AG09309 (cell line): Measurements from ENCODE around the gene PAQR7.

Experiments used
- DNase-seq: peaks from one replicate; pipeline ENCODE4 v3.0.0-alpha.2; 2010; ENCODE audit warnings: low read depth
- H3K4me3 ChIP-seq: 2 replicates; pipeline ENCODE4 v1.5.1; 2011; ENCODE audit warnings: mild to moderate bottlenecking, low read depth, low read length, moderate library complexity; ENCODE audit not compliant: control insufficient read depth
- TF ChIP-seq, protein P1 (sequence below): IDR thresholded peaks from 2 replicates; pipeline ENCODE4 v1.5.1; 2011; ENCODE audit warnings: mild to moderate bottlenecking, low read depth, low read length, inconsistent platforms; ENCODE audit not compliant: insufficient read depth, control insufficient read depth; ENCODE audit errors: missing control alignments

Gene PAQR7

DNA sequence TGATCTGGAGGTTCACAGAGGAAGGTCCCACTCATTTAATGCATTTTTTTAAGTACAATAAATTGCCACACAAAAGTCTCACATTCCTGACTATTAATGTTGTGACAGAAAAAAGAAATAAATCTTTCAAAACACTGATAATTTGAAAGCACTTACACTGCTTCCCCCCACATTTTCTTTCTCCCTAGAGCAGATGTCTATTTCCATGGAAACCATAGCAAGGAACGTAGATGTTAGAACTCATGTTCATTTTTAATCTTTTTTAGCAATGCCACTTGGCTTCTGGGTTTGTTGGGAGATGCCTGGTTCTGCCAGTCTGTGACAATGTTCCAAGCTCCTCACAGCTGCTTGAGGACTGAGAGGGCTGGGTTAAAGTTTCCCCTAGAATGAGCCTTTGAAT lies 32.7 kb upstream of the PAQR7 start:
- DNase-seq: no peak
- H3K4me3 ChIP-seq: no peak overlapping the region
- TF ChIP-seq, protein P1, sequence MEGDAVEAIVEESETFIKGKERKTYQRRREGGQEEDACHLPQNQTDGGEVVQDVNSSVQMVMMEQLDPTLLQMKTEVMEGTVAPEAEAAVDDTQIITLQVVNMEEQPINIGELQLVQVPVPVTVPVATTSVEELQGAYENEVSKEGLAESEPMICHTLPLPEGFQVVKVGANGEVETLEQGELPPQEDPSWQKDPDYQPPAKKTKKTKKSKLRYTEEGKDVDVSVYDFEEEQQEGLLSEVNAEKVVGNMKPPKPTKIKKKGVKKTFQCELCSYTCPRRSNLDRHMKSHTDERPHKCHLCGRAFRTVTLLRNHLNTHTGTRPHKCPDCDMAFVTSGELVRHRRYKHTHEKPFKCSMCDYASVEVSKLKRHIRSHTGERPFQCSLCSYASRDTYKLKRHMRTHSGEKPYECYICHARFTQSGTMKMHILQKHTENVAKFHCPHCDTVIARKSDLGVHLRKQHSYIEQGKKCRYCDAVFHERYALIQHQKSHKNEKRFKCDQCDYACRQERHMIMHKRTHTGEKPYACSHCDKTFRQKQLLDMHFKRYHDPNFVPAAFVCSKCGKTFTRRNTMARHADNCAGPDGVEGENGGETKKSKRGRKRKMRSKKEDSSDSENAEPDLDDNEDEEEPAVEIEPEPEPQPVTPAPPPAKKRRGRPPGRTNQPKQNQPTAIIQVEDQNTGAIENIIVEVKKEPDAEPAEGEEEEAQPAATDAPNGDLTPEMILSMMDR: no peak

DNA sequence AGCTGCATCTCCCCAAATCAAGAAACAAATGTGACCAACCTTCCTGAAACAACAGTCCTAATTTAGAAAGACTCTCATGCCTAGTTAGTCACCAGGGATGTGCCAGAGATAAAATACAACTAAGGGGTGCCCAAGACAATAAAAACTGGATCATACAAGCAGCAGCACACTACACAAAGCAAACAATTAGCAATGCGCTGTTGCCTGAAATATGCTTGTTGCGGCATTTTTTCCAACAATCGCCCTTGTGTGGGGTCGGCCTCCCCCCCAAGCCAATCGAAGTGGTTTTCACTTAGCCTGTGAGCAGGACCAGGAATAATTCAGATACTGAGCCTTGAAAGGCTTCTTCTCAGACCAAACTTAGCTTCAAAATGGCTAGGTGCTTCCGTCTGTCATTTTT lies 32.1 kb upstream of the PAQR7 start:
- H3K4me3 ChIP-seq: no peak overlapping the region
- DNase-seq: no peak
- TF ChIP-seq, protein P1: no peak

DNA sequence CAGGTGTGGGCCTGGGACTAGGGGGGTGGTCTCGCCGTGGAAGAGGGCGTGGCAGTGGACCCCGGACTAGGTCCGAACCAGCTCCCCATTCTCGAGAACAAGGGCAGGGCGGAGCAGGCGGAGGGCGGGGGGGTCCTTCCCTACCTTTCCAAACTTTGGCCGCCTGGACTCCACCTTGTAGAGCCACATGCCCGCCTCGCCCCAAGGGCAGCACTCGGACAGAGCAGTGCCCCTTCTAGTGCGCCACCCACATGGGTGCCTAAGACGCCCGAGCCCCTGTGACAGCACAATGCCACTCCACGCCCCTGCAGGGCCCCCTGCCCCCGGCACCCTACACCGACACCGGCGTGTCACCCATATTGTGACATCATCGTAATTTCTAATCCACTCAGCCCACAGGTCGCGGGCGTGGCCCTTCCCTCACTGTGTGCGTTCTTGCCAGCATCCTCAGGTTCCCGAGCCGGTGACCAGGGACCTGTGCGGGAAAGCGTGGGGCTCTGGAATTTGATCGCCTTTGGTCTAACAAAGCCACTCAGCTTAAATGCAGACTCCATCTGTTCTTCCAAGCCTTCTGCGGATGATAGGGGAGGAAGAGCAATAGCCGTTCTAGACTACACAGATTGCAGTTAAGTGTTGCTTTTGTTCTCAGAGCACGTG lies 31.3 kb upstream of the PAQR7 start:
- no peak for DNase-seq
- TF ChIP-seq, protein P1: no peak
- H3K4me3 ChIP-seq: peak overlapping the region; percentile 46

DNA sequence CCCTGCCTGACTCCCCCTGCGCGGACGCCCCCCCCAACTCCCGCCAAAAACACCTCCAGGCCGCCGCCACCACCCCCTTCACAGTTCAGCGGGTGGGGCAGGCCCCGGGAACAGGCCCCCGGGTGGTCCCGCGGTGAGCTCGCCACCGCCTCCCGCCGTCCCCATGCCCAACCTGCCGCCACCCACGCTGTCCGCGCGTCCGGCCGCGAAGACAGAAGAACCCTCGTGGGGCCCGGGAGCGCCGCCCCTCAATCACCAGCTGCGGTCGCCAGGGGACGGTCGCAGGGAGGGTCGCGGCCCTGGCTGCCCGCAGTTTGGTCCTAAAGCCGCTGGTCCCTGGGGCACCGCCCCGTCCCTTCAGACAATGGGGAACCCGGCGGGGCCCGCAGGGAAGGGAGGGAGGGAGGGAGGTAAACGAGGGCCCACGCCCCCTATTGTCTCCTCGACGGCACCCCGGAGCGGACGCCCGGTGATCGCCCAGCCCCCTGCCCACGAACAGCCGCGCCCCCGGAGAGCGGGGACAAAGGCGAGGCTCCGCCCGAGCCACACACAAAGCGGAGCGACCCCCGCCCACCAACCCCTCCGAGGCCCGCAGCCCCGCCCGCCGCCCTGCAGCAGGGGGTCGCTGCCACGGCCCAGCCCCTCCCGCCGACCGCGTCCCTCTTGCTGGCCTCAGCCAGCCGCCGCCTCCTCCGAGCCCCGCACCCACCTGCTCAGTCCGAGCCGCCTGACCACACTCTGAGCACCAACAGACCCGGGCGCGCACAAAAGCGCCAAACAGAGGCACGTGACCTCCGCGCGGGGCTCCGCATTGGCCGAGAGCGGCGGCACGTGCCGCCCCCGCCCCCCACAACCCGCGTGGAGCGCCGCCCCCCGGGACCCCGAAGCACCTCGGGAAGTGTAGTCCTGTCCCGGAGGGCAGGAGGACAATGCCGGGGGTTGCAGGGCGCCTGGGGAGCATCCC lies 30.5 kb upstream of the PAQR7 start, which contains the start of gene STMN1:
Gene STMN1 (minus strand): TSS at position 740 of the 964 bp plus-strand sequence. CDS start 1,743 bp downstream, outside the sequence.
- H3K4me3 ChIP-seq: peak within 1 kb of the TSS; percentile 46
- peak; percentile 27 for DNase-seq
- TF ChIP-seq, protein P1: no peak

DNA sequence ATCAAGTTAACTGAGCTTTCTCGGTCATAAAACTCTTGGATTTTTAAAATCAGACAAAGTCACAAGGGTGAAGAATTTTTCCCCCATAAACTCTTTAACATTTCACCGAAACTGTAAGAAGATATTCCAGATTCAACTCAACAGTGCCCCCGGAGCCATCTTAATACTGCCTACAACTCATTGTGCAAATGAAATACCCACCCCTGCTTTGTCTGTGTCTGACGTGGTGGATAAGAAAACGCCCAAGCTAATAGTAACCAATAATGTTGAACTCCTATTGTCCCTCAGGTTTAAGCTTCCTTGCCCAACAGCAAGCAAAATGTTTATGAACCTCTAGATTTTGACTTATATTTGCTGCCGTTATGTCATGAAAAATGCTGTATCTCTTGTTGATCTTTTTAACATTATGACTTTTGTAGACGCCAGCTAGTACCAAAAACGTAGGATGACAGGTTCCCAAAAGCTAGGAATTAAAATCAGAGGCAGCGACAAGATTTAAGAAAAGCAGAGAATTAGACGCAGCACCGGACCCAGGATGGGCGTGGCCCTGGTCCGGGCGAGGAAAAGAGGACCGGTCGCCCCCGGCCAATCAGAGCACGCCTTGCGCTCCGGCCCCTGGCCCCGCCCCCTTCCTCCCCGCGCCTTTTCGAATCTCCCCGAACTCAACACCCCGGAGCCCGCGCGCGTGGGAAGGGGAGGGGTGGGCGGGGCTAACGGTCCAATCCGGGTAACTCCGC lies 29.6 kb upstream of the PAQR7 start:
- peak; percentile 29 for DNase-seq
- TF ChIP-seq, protein P1: peak; percentile 10

DNA sequence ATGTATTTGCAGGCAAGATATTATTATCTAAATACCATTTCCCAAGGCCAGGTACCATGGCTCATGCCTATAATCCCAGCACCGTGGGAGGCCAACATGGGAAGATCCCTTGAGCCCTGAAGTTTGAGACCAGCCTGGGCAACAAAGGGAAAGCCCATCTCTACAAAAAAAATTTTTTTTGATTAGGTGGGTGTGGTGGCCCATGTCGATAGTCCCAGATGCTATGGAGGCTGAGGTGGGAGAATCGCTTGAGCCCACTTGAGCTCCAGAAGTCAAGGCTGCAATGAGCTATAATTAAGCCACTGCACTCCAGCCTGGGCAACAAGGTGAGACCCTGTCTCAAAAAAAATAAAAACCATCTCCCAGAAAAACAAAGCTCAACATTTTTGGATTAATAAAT lies 28.5 kb upstream of the PAQR7 start:
- H3K4me3 ChIP-seq: peak overlapping the region; percentile 46
- TF ChIP-seq, protein P1: no peak
- no peak for DNase-seq

More for the DNA sequence above, 29.6 kb upstream of the PAQR7 start:
- H3K4me3 ChIP-seq: peak overlapping the region; percentile 46
